H1 (cell line): Measurements from ENCODE around the gene RARB. TPM values are rescaled to one million over a fixed set of nuclear protein-coding genes. Genes with fewer than 3 reads are reported as not detected.

ENCODE experiments used
- CTCF ChIA-PET: fragments of 300-600 bp; sonication (Branson Sonifier 250); formaldehyde crosslinking; loops from one replicate; lab custom pipeline; 2021; ENCODE audit not compliant: partially characterized antibody; lab: Charles Lee
- POLR2A ChIA-PET: fragments of 300-600 bp; sonication (Branson Sonifier 250); formaldehyde crosslinking; loops from one replicate; lab custom pipeline; 2021; ENCODE audit warnings: inconsistent platforms; ENCODE audit not compliant: partially characterized antibody; lab: Charles Lee
- DNase-seq, 2 experiments: peaks; one replicate each; pipeline versions ENCODE4 v3.0.0 to v3.0.0-alpha.2; 2010 to 2022; ENCODE audit warnings: low spot score in 2 of 2, low read depth in 1 of 2, mixed read lengths in 1 of 2
- FAIRE-seq: peaks from 2 replicates; lab custom pipeline; 2011; peaks lifted over from hg19 to GRCh38; lab: Jason Lieb, UNC
- H2AFZ ChIP-seq: 2 replicates; pipeline ENCODE4 v1.8.1; 2012; ENCODE audit warnings: low read length, inconsistent platforms
- H2AK5ac ChIP-seq: 2 replicates; pipeline ENCODE4 v1.6.1; 2013; ENCODE audit warnings: low read depth, low read length
- H2BK120ac ChIP-seq: replicated peaks from 2 replicates; pipeline ENCODE3; 2013; ENCODE audit warnings: low read depth, low read length, inconsistent platforms
- H2BK12ac ChIP-seq: 2 replicates; pipeline ENCODE4 v1.6.1; 2013; ENCODE audit warnings: low read depth, low read length
- H2BK15ac ChIP-seq: 2 replicates; pipeline ENCODE4 v1.6.1; 2013; ENCODE audit warnings: low read length
- H2BK20ac ChIP-seq: 2 replicates; pipeline ENCODE4 v1.6.1; 2013; ENCODE audit warnings: low read length
- H2BK5ac ChIP-seq: 2 replicates; pipeline ENCODE4 v1.6.1; 2013; ENCODE audit warnings: low read depth, low read length
- H3K14ac ChIP-seq: 2 replicates; pipeline ENCODE4 v1.6.1; 2013; ENCODE audit warnings: inconsistent platforms; ENCODE audit not compliant: insufficient read length
- H3K18ac ChIP-seq: 2 replicates; pipeline ENCODE4 v1.6.1; 2013; ENCODE audit warnings: low read length; ENCODE audit errors: extremely low read depth
- H3K23ac ChIP-seq: 2 replicates; pipeline ENCODE4 v1.6.1; 2013; ENCODE audit warnings: inconsistent platforms; ENCODE audit not compliant: insufficient read length
- H3K23me2 ChIP-seq: 2 replicates; pipeline ENCODE4 v1.6.1; 2013; ENCODE audit warnings: low read depth, low read length
- H3K27ac ChIP-seq: 2 replicates; pipeline ENCODE4 v1.6.1; 2011; ENCODE audit warnings: low read depth, low read length, inconsistent platforms
- H3K27me3 ChIP-seq, 4 experiments: replicated peaks in 1 of 4; 1 replicate in 1 of 4; 2 replicates in 3 of 4; pipeline versions ENCODE4 v1.6.1 to v1.8.1; 2011 to 2013; ENCODE audit warnings: low read length in 3 of 4, mild to moderate bottlenecking in 3 of 4, inconsistent platforms in 2 of 4, mixed read lengths in 2 of 4, moderate library complexity in 1 of 4; ENCODE audit not compliant: control insufficient read depth in 3 of 4, insufficient read depth in 3 of 4; ENCODE audit errors: extremely low read depth in 1 of 4
- H3K36me3 ChIP-seq, 4 experiments: 2 replicates each; pipeline versions ENCODE4 v1.6.1 to v1.8.1; 2011 to 2013; ENCODE audit warnings: mild to moderate bottlenecking in 4 of 4, low read length in 3 of 4, moderate library complexity in 2 of 4, control low read depth in 1 of 4, inconsistent platforms in 1 of 4; ENCODE audit not compliant: insufficient read depth in 4 of 4, control insufficient read depth in 2 of 4
- H3K4ac ChIP-seq: replicated peaks from 2 replicates; pipeline ENCODE3; 2013; ENCODE audit warnings: low read length, low read depth, mixed read lengths, inconsistent platforms; ENCODE audit not compliant: insufficient read length
- H3K4me1 ChIP-seq, 4 experiments: replicated peaks in 1 of 4; 1 replicate in 1 of 4; 2 replicates in 3 of 4; pipeline versions ENCODE4 v1.6.1 to v1.8.1; 2011 to 2013; ENCODE audit warnings: low read length in 3 of 4, inconsistent platforms in 2 of 4, mixed read lengths in 1 of 4; ENCODE audit not compliant: insufficient read depth in 4 of 4, control insufficient read depth in 3 of 4
- H3K4me2 ChIP-seq, 2 experiments: 2 replicates each; pipeline versions ENCODE4 v1.6.1 to v1.8.1; 2011 to 2013; ENCODE audit warnings: low read depth in 2 of 2, low read length in 2 of 2, control low read depth in 1 of 2, inconsistent platforms in 1 of 2, mild to moderate bottlenecking in 1 of 2; ENCODE audit not compliant: insufficient read depth in 1 of 2
- H3K4me3 ChIP-seq, 4 experiments: fragments of 200-600, 300-600 bp in 1 of 4; sonication (generic), shearing (Covaris generic), sonication (Bioruptor Twin) in 1 of 4; 2 replicates each; pipeline versions ENCODE4 v1.5.1 to v1.8.1; 2011 to 2016; ENCODE audit warnings: low read length in 4 of 4, low read depth in 3 of 4, control low read depth in 2 of 4, inconsistent platforms in 2 of 4, mild to moderate bottlenecking in 2 of 4, mixed read lengths in 1 of 4, moderate library complexity in 1 of 4; ENCODE audit not compliant: insufficient read depth in 2 of 4; ENCODE audit errors: extremely low read depth in 1 of 4
- H3K56ac ChIP-seq: replicated peaks from 2 replicates; pipeline ENCODE3; 2013; ENCODE audit warnings: low read depth, mild to moderate bottlenecking, mixed read lengths, low read length, inconsistent platforms; ENCODE audit not compliant: insufficient read length
- H3K79me1 ChIP-seq: 2 replicates; pipeline ENCODE4 v1.6.1; 2013; ENCODE audit warnings: low read depth, low read length, control low read depth
- H3K79me2 ChIP-seq, 2 experiments: 2 replicates each; pipeline versions ENCODE4 v1.6.1 to v1.8.1; 2012 to 2013; ENCODE audit warnings: low read length in 2 of 2, mild to moderate bottlenecking in 2 of 2, inconsistent platforms in 1 of 2; ENCODE audit not compliant: insufficient read depth in 2 of 2, control insufficient read depth in 1 of 2
- H3K9ac ChIP-seq, 4 experiments: replicated peaks in 1 of 4; 1 replicate in 1 of 4; 2 replicates in 3 of 4; pipeline versions ENCODE4 v1.6.1 to v1.8.1; 2011 to 2013; ENCODE audit warnings: low read depth in 3 of 4, low read length in 3 of 4, control low read depth in 2 of 4, mild to moderate bottlenecking in 2 of 4, moderate library complexity in 2 of 4, inconsistent platforms in 1 of 4; ENCODE audit errors: extremely low read depth in 1 of 4
- H3K9me3 ChIP-seq, 2 experiments: 2 replicates each; pipeline versions ENCODE4 v1.6.1 to v1.8.1; 2012 to 2013; ENCODE audit warnings: mild to moderate bottlenecking in 2 of 2, moderate library complexity in 2 of 2, control low read depth in 1 of 2, inconsistent platforms in 1 of 2, low read depth in 1 of 2, low read length in 1 of 2, mixed read lengths in 1 of 2; ENCODE audit not compliant: insufficient read depth in 2 of 2
- H4K20me1 ChIP-seq, 2 experiments: replicated peaks in 1 of 2; 2 replicates each; pipeline versions ENCODE3 to v1.8.1; 2011 to 2013; ENCODE audit warnings: inconsistent platforms in 2 of 2, low read length in 2 of 2, mild to moderate bottlenecking in 1 of 2; ENCODE audit not compliant: insufficient read depth in 2 of 2, control insufficient read depth in 1 of 2
- H4K5ac ChIP-seq: 2 replicates; pipeline ENCODE4 v1.6.1; 2013; ENCODE audit warnings: low read length, low read depth, mixed read lengths, inconsistent platforms; ENCODE audit not compliant: insufficient read length
- H4K8ac ChIP-seq: 2 replicates; pipeline ENCODE4 v1.8.0; 2013; ENCODE audit warnings: mild to moderate bottlenecking, moderate library complexity, low read length, inconsistent platforms; ENCODE audit not compliant: insufficient read depth; ENCODE audit errors: extremely low read depth
- H4K91ac ChIP-seq: replicated peaks from 2 replicates; pipeline ENCODE3; 2013; ENCODE audit warnings: low read length, mixed read lengths, inconsistent platforms; ENCODE audit not compliant: insufficient read length
- EP300 ChIP-seq, 2 experiments: IDR thresholded peaks; 1 replicate in 1 of 2; 2 replicates in 1 of 2; pipeline ENCODE4 v1.6.1; 2011 to 2012; ENCODE audit warnings: low read depth in 2 of 2, low read length in 2 of 2, mild to moderate bottlenecking in 2 of 2, borderline replicate concordance in 1 of 2, inconsistent platforms in 1 of 2, moderate library complexity in 1 of 2
- POU5F1 ChIP-seq: IDR thresholded peaks from 2 replicates; pipeline ENCODE4 v1.6.1; 2011; ENCODE audit warnings: low read depth, mild to moderate bottlenecking, low read length, moderate library complexity
- SIX5 ChIP-seq: IDR thresholded peaks from 2 replicates; pipeline ENCODE4 v1.6.1; 2011; ENCODE audit warnings: mild to moderate bottlenecking, low read depth, low read length
- SRF ChIP-seq: IDR thresholded peaks from 2 replicates; pipeline ENCODE4 v1.6.1; 2011; ENCODE audit warnings: mild to moderate bottlenecking, low read depth, low read length, moderate library complexity
- TAF7 ChIP-seq: optimal IDR thresholded peaks from 2 replicates; pipeline ENCODE3; 2011; ENCODE audit warnings: low read depth, mild to moderate bottlenecking, inconsistent platforms, low read length, moderate library complexity, borderline replicate concordance
- TBP ChIP-seq: IDR thresholded peaks from 2 replicates; pipeline ENCODE4 v1.6.1; 2011; ENCODE audit warnings: low read depth, low read length, improper control_type of control experiment
- USF2 ChIP-seq: IDR thresholded peaks from 2 replicates; pipeline ENCODE4 v1.6.1; 2011; ENCODE audit warnings: low read length, improper control_type of control experiment
- YY1 ChIP-seq: IDR thresholded peaks from 2 replicates; pipeline ENCODE4 v1.6.1; 2011; ENCODE audit warnings: low read depth, mild to moderate bottlenecking, low read length
- WGBS, 2 experiments: shearing (Covaris generic) in 1 of 2; methylation state at CpG; one replicate each; pipeline versions ENCODE4 v1.1.6 to v1.1.7; 2013 to 2015; ENCODE audit warnings: low lambda C conversion rate in 2 of 2, mixed read lengths in 2 of 2, inconsistent platforms in 1 of 2, low coverage in 1 of 2, missing lambda C conversion rate in 1 of 2; ENCODE audit not compliant: insufficient replicate concordance in 2 of 2, insufficient coverage in 1 of 2, insufficient read length in 1 of 2; ENCODE audit errors: extremely low coverage in 1 of 2, missing lambda C conversion rate in 1 of 2; 5-methylcytosine and 5-hydroxymethylcytosine counted together
- polyA plus RNA-seq, 7 experiments: library from polyadenylated mRNA; depleted of rRNA in 3 of 7; stranded (reverse) in 5 of 7; unstranded in 2 of 7; fragments of >200 nt in 5 of 7; fragments of 200-250 nt in 2 of 7; gene quantifications; 1 replicate in 5 of 7; 2 replicates in 1 of 7; 4 replicates in 1 of 7; pipeline versions ENCODE4 v1.2.1 to v1.2.3, GENCODE V29; 2011 to 2013; ENCODE audit warnings: missing spikeins in 2 of 7, mixed read lengths in 2 of 7
- total RNA-seq: library from RNA; stranded (reverse); fragmentation: NEBNext Ultra II Directional; extraction: Animal tissue kit (Norgen Biotek cat#: 25700); gene quantifications from 2 replicates; pipeline ENCODE4 v1.2.1, GENCODE V29; 2021

Gene RARB
- total and polyA plus RNA-seq, 2 of the 8 experiments (the other 6 are each of a cell fraction or from before 2014, with no cell fraction given) = 0.15 to 0.22 TPM

- TF ChIP-seq TBP = peak; percentile 90
- no peak for TF ChIP-seq EP300 (IDR thresholded peaks at IDR 0.05; ENCODE audit: borderline replicate concordance in 1 of 2, low read depth in 2 of 2, low read length in 2 of 2)
- TF ChIP-seq USF2 = no peak
- no peak for TF ChIP-seq SRF
- TF ChIP-seq SIX5 = no peak
- TF ChIP-seq POU5F1 = no peak
- TF ChIP-seq YY1 = no peak
- no peak for TF ChIP-seq TAF7
- no peaks in the 10 kb centered on the region for H3K27me3 ChIP-seq
- DNase-seq (no peak), FAIRE-seq (no peak)
- no peak overlapping the region for H3K9ac ChIP-seq
- no peaks in the 10 kb centered on the region for H3K79me2 ChIP-seq
- H2BK20ac ChIP-seq = no peak overlapping the region
- H3K9me3 ChIP-seq = no peaks in the 10 kb centered on the region
- no peak overlapping the region for H2BK120ac ChIP-seq
- H2BK15ac ChIP-seq = no peak overlapping the region
- H4K5ac ChIP-seq = no peak overlapping the region
- H3K4me3 ChIP-seq = no peak overlapping the region
- no peaks in the 10 kb centered on the region for H3K36me3 ChIP-seq
- H3K79me1 ChIP-seq = no peaks in the 10 kb centered on the region
- H3K4ac ChIP-seq = no peak overlapping the region
- CTCF ChIA-PET = interaction anchor here (0.5 to 12.1 kb wide), 7 partner anchors 18 to 550 kb away, joined by 3 to 138 read pairs (median 3); no protein-coding TSS in a partner anchor
- no peak overlapping the region; the same call in 1 of the 2 replicates for H3K18ac ChIP-seq
- POLR2A ChIA-PET = no interaction called here
- no peak overlapping the region for H4K91ac ChIP-seq
- H3K56ac ChIP-seq = no peak overlapping the region
- no peak overlapping the region for H2AK5ac ChIP-seq
- H2BK5ac ChIP-seq = no peak overlapping the region
- H3K4me2 ChIP-seq = no peak overlapping the region
- H3K27ac ChIP-seq = no peak overlapping the region
- no peak overlapping the region for H2AFZ ChIP-seq
- H3K4me1 ChIP-seq = no peaks in the 10 kb centered on the region; a peak in 1 of 7 replicates
- no peaks in the 10 kb centered on the region; the same call in 1 of the 2 replicates for H3K23me2 ChIP-seq
- H4K20me1 ChIP-seq = no peaks in the 10 kb centered on the region
- H2BK12ac ChIP-seq = no peak overlapping the region
- H3K23ac ChIP-seq = no peak overlapping the region
- no peak overlapping the region for H3K14ac ChIP-seq
- 94% methylated on average over 3 of the region's 3 CpGs; no CpG with 5 or more reads in 1 of the 2 experiments for WGBS, 2 experiments
- no peak overlapping the region for H4K8ac ChIP-seq
Measured at GRCh38 chr3:25572336-25572735, 144.3 kb downstream of the RARB start.
